HepG2 (cell line): ENCODE data around the gene NPHP4. TPM values are rescaled to one million over a fixed set of nuclear protein-coding genes. Genes with fewer than 3 reads are reported as not detected.

ENCODE experiments used
- ATAC-seq: fragments of 200-7000 bp; cut with Tn5 transposase; 3 replicates; pipeline ENCODE4 v1.9.1; 2020; ENCODE audit warnings: mild to moderate bottlenecking, moderate library complexity
- BruUV-seq: library from RNA; stranded (reverse); fragments of 400-500 nt; replicated peaks from 2 replicates; lab custom pipeline; 2021; lab: Mats Ljungman, UMichigan
- CTCF ChIA-PET: fragments of 300-600 bp; formaldehyde crosslinking; extraction: SDS; loops from one replicate; lab custom pipeline; 2021; ENCODE audit warnings: low total read pairs, inconsistent platforms, low intra/inter-chr PET ratio; lab: Yijun Ruan, JAX
- POLR2A ChIA-PET: fragments of 350-600 bp; sonication (Branson Sonifier 250); formaldehyde crosslinking; loops from one replicate; lab custom pipeline; 2020; ENCODE audit warnings: antibody characterized with exemption, inconsistent platforms; lab: Yijun Ruan, JAX
- DNase-seq: peaks from one replicate; pipeline ENCODE4 v3.0.0-alpha.2; 2015; ENCODE audit warnings: low spot score
- FAIRE-seq: peaks from 3 replicates; lab custom pipeline; 2011; peaks lifted over from hg19 to GRCh38; lab: Jason Lieb, UNC
- H2AFZ ChIP-seq: one replicate; pipeline ENCODE4 v1.6.1; 2011; ENCODE audit warnings: low read length, inconsistent platforms
- H3K27ac ChIP-seq: fragments of 300-600 bp; 3 replicates; pipeline ENCODE4 v1.8.0; 2011; ENCODE audit warnings: mixed run types, mild to moderate bottlenecking, mixed read lengths, low read length, inconsistent platforms; ENCODE audit not compliant: insufficient read depth; ENCODE audit errors: extremely low read length
- H3K27me3 ChIP-seq, 2 experiments: fragments of 200-600 bp in 1 of 2; 2 replicates in 1 of 2; 3 replicates in 1 of 2; pipeline versions ENCODE4 v1.6.0 to v1.8.0; 2011; ENCODE audit warnings: low read length in 2 of 2, mild to moderate bottlenecking in 2 of 2, moderate library complexity in 2 of 2, inconsistent platforms in 1 of 2; ENCODE audit not compliant: insufficient read depth in 2 of 2, control insufficient read depth in 1 of 2
- H3K36me3 ChIP-seq, 2 experiments: fragments of 200-600 bp in 1 of 2; replicated peaks in 1 of 2; 2 replicates in 1 of 2; 3 replicates in 1 of 2; pipeline versions ENCODE4 v1.5.1 to v1.8.0; 2011; ENCODE audit warnings: low read length in 2 of 2, inconsistent platforms in 1 of 2; ENCODE audit not compliant: insufficient read depth in 2 of 2, control insufficient read depth in 1 of 2
- H3K4me1 ChIP-seq: 2 replicates; pipeline ENCODE4 v1.5.1; 2012; ENCODE audit warnings: low read length, inconsistent platforms; ENCODE audit not compliant: insufficient read depth
- H3K4me2 ChIP-seq: 2 replicates; pipeline ENCODE4 v1.6.0; 2011; ENCODE audit warnings: low read depth, low read length, inconsistent platforms
- H3K4me3 ChIP-seq, 3 experiments: fragments of 200-600 bp in 1 of 3; sonication (generic), shearing (Covaris generic) in 1 of 3; replicated peaks in 1 of 3; 2 replicates each; pipeline ENCODE4 v1.5.1; 2011 to 2016; ENCODE audit warnings: low read length in 3 of 3, inconsistent platforms in 2 of 3, low read depth in 2 of 3, mild to moderate bottlenecking in 2 of 3, control low read depth in 1 of 3, mixed read lengths in 1 of 3; ENCODE audit not compliant: insufficient read depth in 1 of 3
- H3K79me2 ChIP-seq: one replicate; pipeline ENCODE4 v1.6.1; 2011; ENCODE audit warnings: low read length, inconsistent platforms; ENCODE audit not compliant: insufficient read depth
- H3K9ac ChIP-seq: 2 replicates; pipeline ENCODE4 v1.6.0; 2011; ENCODE audit warnings: mild to moderate bottlenecking, low read depth, low read length, inconsistent platforms; ENCODE audit not compliant: insufficient read depth
- H3K9me3 ChIP-seq: 2 replicates; pipeline ENCODE4 v1.5.1; 2012; ENCODE audit warnings: mild to moderate bottlenecking, low read length
- H4K20me1 ChIP-seq: 2 replicates; pipeline ENCODE4 v1.6.0; 2011; ENCODE audit warnings: inconsistent platforms, mild to moderate bottlenecking, low read length, moderate library complexity; ENCODE audit not compliant: insufficient read depth
- ARHGAP35 ChIP-seq: sonication (generic); formaldehyde crosslinking; IDR thresholded peaks from 2 replicates; pipeline ENCODE4 v1.9.0; 2022; ENCODE audit warnings: mild to moderate bottlenecking, inconsistent platforms, moderate library complexity, missing genetic modification reagents, borderline replicate concordance
- ARNT ChIP-seq: fragments of 450-650 bp; IDR thresholded peaks from 2 replicates; pipeline ENCODE4 v1.6.1; 2017
- CCDC6 ChIP-seq: sonication (generic); formaldehyde crosslinking; IDR thresholded peaks from 2 replicates; pipeline ENCODE4 v1.8.1; 2022; ENCODE audit warnings: mild to moderate bottlenecking, missing genetic modification reagents, moderate library complexity
- LRRFIP1 ChIP-seq: sonication (generic); formaldehyde crosslinking; conservative IDR thresholded peaks from 2 replicates; pipeline ENCODE4 v1.4.0; 2020; ENCODE audit warnings: missing genetic modification reagents
- MAF1 ChIP-seq: sonication (generic); formaldehyde crosslinking; IDR thresholded peaks from 2 replicates; pipeline ENCODE4 v1.5.0; 2020; ENCODE audit warnings: missing genetic modification reagents, borderline replicate concordance
- MIER2 ChIP-seq: IDR thresholded peaks from 2 replicates; pipeline ENCODE4 v1.6.1; 2016; ENCODE audit warnings: missing biosample characterization, missing genetic modification reagents
- MLLT10 ChIP-seq: sonication (generic); formaldehyde crosslinking; IDR thresholded peaks from 2 replicates; pipeline ENCODE4 v1.4.0; 2020; ENCODE audit warnings: missing genetic modification reagents
- MTA1 ChIP-seq: sonication (generic); formaldehyde crosslinking; IDR thresholded peaks from 2 replicates; pipeline ENCODE4 v1.4.0; 2020; ENCODE audit warnings: missing genetic modification reagents, mild to moderate bottlenecking, borderline replicate concordance
- NR0B2 ChIP-seq: sonication (generic); formaldehyde crosslinking; IDR thresholded peaks from 2 replicates; pipeline ENCODE4 v1.4.0; 2020; ENCODE audit warnings: mild to moderate bottlenecking, missing genetic modification reagents
- NR2F6 ChIP-seq, 2 experiments: IDR thresholded peaks; 2 replicates each; pipeline ENCODE4 v1.6.1; 2016; ENCODE audit warnings: antibody characterized with exemption in 1 of 2, mild to moderate bottlenecking in 1 of 2
- POLR2AphosphoS5 ChIP-seq: IDR thresholded peaks from 2 replicates; pipeline ENCODE4 v1.6.1; 2012; ENCODE audit warnings: low read depth, low read length
- PRMT3 ChIP-seq: sonication (generic); formaldehyde crosslinking; IDR thresholded peaks from 2 replicates; pipeline ENCODE4 v1.8.1; 2022; ENCODE audit warnings: low read depth, mild to moderate bottlenecking, moderate library complexity, missing genetic modification reagents, borderline replicate concordance
- RERE ChIP-seq: IDR thresholded peaks from 2 replicates; pipeline ENCODE4 v1.6.1; 2016; ENCODE audit warnings: low read depth, missing genetic modification reagents, missing compliant biosample characterization
- TOE1 ChIP-seq: sonication (generic); formaldehyde crosslinking; IDR thresholded peaks from 2 replicates; pipeline ENCODE4 v1.4.0; 2020; ENCODE audit warnings: mild to moderate bottlenecking, missing genetic modification reagents
- ZNF550 ChIP-seq: sonication (generic); formaldehyde crosslinking; IDR thresholded peaks from 2 replicates; pipeline ENCODE4 v1.4.0; 2020; ENCODE audit warnings: mild to moderate bottlenecking, missing genetic modification reagents, borderline replicate concordance
- ZNF619 ChIP-seq: sonication (generic); formaldehyde crosslinking; IDR thresholded peaks from 2 replicates; pipeline ENCODE4 v1.4.0; 2020; ENCODE audit warnings: mild to moderate bottlenecking, missing genetic modification reagents
- WGBS: methylation state at CpG from one replicate; pipeline ENCODE4 v1.1.6; 2017; ENCODE audit warnings: low lambda C conversion rate; 5-methylcytosine and 5-hydroxymethylcytosine counted together
- in situ Hi-C: cut with HindIII; loops from 2 replicates; pipeline ENCODE4 v1.10.0; 2017; ENCODE audit warnings: low pct_unique_long_range_greater_than_20kb; ENCODE audit not compliant: extremely low pct_ligation_motif_present
- intact Hi-C: fragments of 100-400 bp; cut with micrococcal nuclease; formaldehyde crosslinking; loops from one replicate; pipeline ENCODE4 v1.10.0; 2022; ENCODE audit not compliant: unreplicated experiment
- polyA plus RNA-seq, 8 experiments: library from polyadenylated mRNA; depleted of rRNA in 3 of 8; stranded (reverse) in 7 of 8; unstranded in 1 of 8; fragments of >200 nt; fragmentation: Illumina TruSeq in 4 of 8; extraction: Trizol in 4 of 8; gene quantifications; 2 replicates each; pipeline versions ENCODE4 v1.2.1 to v1.2.3, GENCODE V29; 2011 to 2016; ENCODE audit warnings: low read depth in 4 of 8, missing spikeins in 1 of 8, mixed read lengths in 1 of 8; ENCODE audit not compliant: insufficient read depth in 1 of 8
- total RNA-seq, 5 experiments: library from RNA; depleted of rRNA; stranded (reverse); fragments of >200 nt; fragmentation: Illumina TruSeq; extraction: Trizol; gene quantifications; 2 replicates each; pipeline ENCODE4 v1.2.3, GENCODE V29; 2016; ENCODE audit warnings: low read depth in 1 of 5

The NPHP4 gene
- total and polyA plus RNA-seq, 2 of the 13 experiments (the other 11 are each of a cell fraction or from before 2014, with no cell fraction given) = 4.4 to 6.8 TPM

GRCh38 chr1:5955479-5955977 lies 36.7 kb downstream of the NPHP4 start:
- intact Hi-C loops = no loop called here
- FAIRE-seq (peak; percentile 100), DNase-seq (peak; percentile 100), ATAC-seq (peak; percentile 94)
- Histone ChIP-seq H4K20me1 (no peaks in the 10 kb centered on the region), H3K4me2 (peak overlapping the region; percentile 72), H3K4me1 (peaks cover 56% of the 10 kb centered on the region), H3K27ac (peak overlapping the region; percentile 92), H3K27me3 (no peaks in the 10 kb centered on the region), H3K9ac (peak overlapping the region; percentile 67), H3K4me3 (peak overlapping the region in 1 of 3 experiments; percentile 8; a peak in 1 of 6 replicates), H2AFZ (no peak overlapping the region), H3K36me3 (peaks cover 7 to 29% of the 10 kb centered on the region in 2 experiments; a peak in 4 of 5 replicates), H3K9me3 (no peaks in the 10 kb centered on the region), H3K79me2 (no peaks in the 10 kb centered on the region)
- WGBS = 3% methylated on average over 10 of the region's 10 CpGs
- no TSS peak for BruUV-seq
- POLR2A ChIA-PET = interaction anchor here (1.3 to 1.5 kb wide), 3 partner anchors 22 to 71 kb away, joined by 4 to 16 read pairs (median 7); partner anchors contain the start of gene NPHP4
- CTCF ChIA-PET = no interaction called here
- in situ Hi-C loops = no loop called here
- TF ChIP-seq ARHGAP35 (CRISPR knock-in tag) = no peak
- TF ChIP-seq ZNF550 = no peak
- TF ChIP-seq POLR2AphosphoS5 = no peak; the same call in none of the 2 replicates
- TF ChIP-seq ARNT = no peak
- TF ChIP-seq NR0B2 = no peak
- TF ChIP-seq TOE1 (CRISPR knock-in tag) = no peak
- TF ChIP-seq MLLT10 = no peak
- TF ChIP-seq ZNF619 (CRISPR knock-in tag) = no peak
- peak; percentile 66; the same call in 1 of the 2 replicates for TF ChIP-seq CCDC6 (CRISPR knock-in tag)
- TF ChIP-seq RERE = peak; percentile 52; the same call in 1 of the 2 replicates
- TF ChIP-seq NR2F6 (IDR thresholded peaks at IDR 0.05) = peak; percentile 69
- peak; percentile 69; the same call in 1 of the 2 replicates for TF ChIP-seq NR2F6 (CRISPR knock-in tag; IDR thresholded peaks at IDR 0.05)
- no peak for TF ChIP-seq MAF1
- no peak for TF ChIP-seq PRMT3 (CRISPR knock-in tag)
- TF ChIP-seq LRRFIP1 (CRISPR knock-in tag) = no peak
- TF ChIP-seq MIER2 (CRISPR knock-in tag) = 0 out of 2 replicates have a peak, but pooled peaks have one; percentile 18
- TF ChIP-seq MTA1 (CRISPR knock-in tag) = no peak; the same call in 1 of the 2 replicates
